Smooth muscle cell (in vitro differentiated cells): ENCODE results near the gene CABYR. TPM values are rescaled to one million over a fixed set of nuclear protein-coding genes. Genes with fewer than 3 reads are reported as not detected.

Experiments
- DNase-seq: peaks from one replicate; lab custom pipeline; 2025; ENCODE audit not compliant: unreplicated experiment; lab: John Stamatoyannopoulos, UW
- H2AFZ ChIP-seq: fragments of 200-600 bp; sonication (generic); 2 replicates; pipeline ENCODE4 v1.6.0; 2016; ENCODE audit warnings: antibody characterized with exemption, low read depth, mild to moderate bottlenecking
- H3F3A ChIP-seq: fragments of 200-600 bp; sonication (generic); 2 replicates; pipeline ENCODE4 v1.6.0; 2017; ENCODE audit warnings: antibody characterized with exemption, low read depth
- H3K27ac ChIP-seq: fragments of 200-600 bp; sonication (generic); 2 replicates; pipeline ENCODE4 v1.5.1; 2016; ENCODE audit warnings: low read depth, mild to moderate bottlenecking
- H3K27me3 ChIP-seq: fragments of 200-600 bp; sonication (generic); 2 replicates; pipeline ENCODE4 v1.6.1; 2016; ENCODE audit warnings: low read depth, mild to moderate bottlenecking
- H3K36me3 ChIP-seq: fragments of 200-600 bp; sonication (generic); 2 replicates; pipeline ENCODE4 v1.5.1; 2016; ENCODE audit warnings: low read depth
- H3K4me1 ChIP-seq: fragments of 200-600 bp; sonication (generic); 2 replicates; pipeline ENCODE4 v1.5.1; 2016; ENCODE audit warnings: low read depth
- H3K4me2 ChIP-seq: fragments of 200-600 bp; sonication (generic); 2 replicates; pipeline ENCODE4 v1.6.0; 2016; ENCODE audit warnings: mild to moderate bottlenecking
- H3K4me3 ChIP-seq: fragments of 200-600 bp; sonication (generic); 2 replicates; pipeline ENCODE4 v1.5.1; 2016; ENCODE audit warnings: mild to moderate bottlenecking
- H3K79me2 ChIP-seq: fragments of 200-600 bp; sonication (generic); 2 replicates; pipeline ENCODE4 v1.6.0; 2016; ENCODE audit warnings: low read depth, mild to moderate bottlenecking
- H3K9ac ChIP-seq: fragments of 200-600 bp; sonication (generic); 2 replicates; pipeline ENCODE4 v1.6.0; 2016; ENCODE audit warnings: low read depth
- H3K9me3 ChIP-seq: fragments of 200-600 bp; sonication (generic); replicated peaks from 2 replicates; pipeline ENCODE4 v1.5.1; 2016; ENCODE audit warnings: low read depth
- H4K20me1 ChIP-seq: fragments of 200-600 bp; sonication (generic); 2 replicates; pipeline ENCODE4 v1.6.0; 2016; ENCODE audit warnings: low read depth
- CTCF ChIP-seq: fragments of 200-600 bp; sonication (generic); IDR thresholded peaks from 2 replicates; pipeline ENCODE4 v1.5.1; 2017; ENCODE audit warnings: borderline replicate concordance, mild to moderate bottlenecking, antibody characterized with exemption; ENCODE audit not compliant: insufficient read depth, poor library complexity, severe bottlenecking
- WGBS: methylation state at CpG from one replicate; pipeline ENCODE4 v1.1.7; 2016; ENCODE audit warnings: low lambda C conversion rate; 5-methylcytosine and 5-hydroxymethylcytosine counted together
- polyA plus RNA-seq: library from polyadenylated mRNA; unstranded; fragments of >200 nt; fragmentation: Nextera tagmentation; extraction: Ambion mirVana; gene quantifications from 2 replicates; pipeline ENCODE4 v1.2.1, GENCODE V29; 2016
- total RNA-seq: library from RNA; depleted of rRNA; stranded (reverse); fragments of >200 nt; gene quantifications from 2 replicates; pipeline ENCODE4 v1.2.3, GENCODE V29; 2014

The CABYR gene
- total and polyA plus RNA-seq, 2 experiments from 2014 or later, result 4.0 to 7.0 TPM

- no peak overlapping the region for H3K4me3 ChIP-seq
- no peak overlapping the region for H3K9ac ChIP-seq
- no peaks in the 10 kb centered on the region for H4K20me1 ChIP-seq
- no peaks in the 10 kb centered on the region for H3K4me1 ChIP-seq
- no peaks in the 10 kb centered on the region for H3F3A ChIP-seq
- H3K36me3 ChIP-seq, result peaks cover 5% of the 10 kb centered on the region
- H3K79me2 ChIP-seq, result no peaks in the 10 kb centered on the region
- WGBS, result 73% methylated on average over 3 of the region's 3 CpGs
- TF ChIP-seq CTCF, result no peak
- no peak overlapping the region for H3K27ac ChIP-seq
- H3K4me2 ChIP-seq, result no peak overlapping the region
- no peaks in the 10 kb centered on the region for H3K9me3 ChIP-seq
- H2AFZ ChIP-seq, result no peak overlapping the region
- no peak for DNase-seq
- no peaks in the 10 kb centered on the region for H3K27me3 ChIP-seq
Observed at GRCh38 chr18:24136967-24137373, 1.9 kb upstream of the CABYR start.

GRCh38 chr18:24138409-24138788 lies 463 bp upstream of the CABYR start:
- Histone ChIP-seq H4K20me1 (no peaks in the 10 kb centered on the region), H3K36me3 (no peaks in the 10 kb centered on the region), H3K9me3 (no peaks in the 10 kb centered on the region), H3K27me3 (no peaks in the 10 kb centered on the region), H3K4me2 (peak overlapping the region; percentile 93), H3K9ac (peak overlapping the region; percentile 46), H2AFZ (peak overlapping the region; percentile 45), H3F3A (no peaks in the 10 kb centered on the region), H3K79me2 (no peaks in the 10 kb centered on the region), H3K4me3 (peak overlapping the region; percentile 64), H3K4me1 (no peaks in the 10 kb centered on the region), H3K27ac (peak overlapping the region; percentile 11)
- 48% methylated on average over 7 of the region's 7 CpGs for WGBS
- no peak for TF ChIP-seq CTCF
- DNase-seq, result no peak

- Histone ChIP-seq H3K4me3 (no peak overlapping the region), H2AFZ (no peak overlapping the region)
- WGBS, result 94% methylated on average over 2 of the region's 2 CpGs
Observed at GRCh38 chr18:24140697-24141096, 1.8 kb downstream of the CABYR start.

More at GRCh38 chr18:24140697-24141096, 1.8 kb downstream of the CABYR start:
- TF ChIP-seq CTCF, result no peak
- H3K27ac ChIP-seq, result no peak overlapping the region
- H3K4me2 ChIP-seq, result no peak overlapping the region
- H3K79me2 ChIP-seq, result no peaks in the 10 kb centered on the region
- H4K20me1 ChIP-seq, result no peaks in the 10 kb centered on the region
- no peaks in the 10 kb centered on the region for H3K4me1 ChIP-seq
- peaks cover under 1% of the 10 kb centered on the region for H3K9me3 ChIP-seq
- H3K36me3 ChIP-seq, result no peaks in the 10 kb centered on the region
- no peaks in the 10 kb centered on the region for H3K27me3 ChIP-seq
- no peaks in the 10 kb centered on the region for H3F3A ChIP-seq
- no peak overlapping the region for H3K9ac ChIP-seq
- DNase-seq, result no peak
